Testis (tissue), 3 donors: ENCODE data around the gene SAMM50. TPM values are rescaled to one million over a fixed set of nuclear protein-coding genes. Genes with fewer than 3 reads are reported as not detected.

ENCODE experiments used
- DNase-seq: peaks from one replicate; pipeline ENCODE4 v3.0.0-alpha.2; 2019
- H3K27ac ChIP-seq, 2 donors: fragments of 200-600 bp; sonication (generic); one replicate each; pipeline ENCODE4 v1.5.1; 2019
- H3K27me3 ChIP-seq: fragments of 200-600 bp; sonication (generic); one replicate; pipeline ENCODE4 v1.5.1; 2019
- H3K36me3 ChIP-seq: fragments of 200-600 bp; sonication (generic); one replicate; pipeline ENCODE4 v1.5.1; 2017; ENCODE audit warnings: low read depth; ENCODE audit errors: missing control alignments
- H3K4me1 ChIP-seq: fragments of 200-600 bp; sonication (generic); one replicate; pipeline ENCODE4 v1.5.1; 2019
- H3K4me3 ChIP-seq, 2 donors: fragments of 200-600 bp; sonication (generic); one replicate each; pipeline ENCODE4 v1.5.1; 2017 to 2019
- H3K9me3 ChIP-seq: fragments of 200-600 bp; sonication (generic); one replicate; pipeline ENCODE4 v1.5.1; 2017
- POLR2A ChIP-seq: fragments of 450-650 bp; IDR thresholded peaks from one replicate; pipeline ENCODE4 v1.6.1; 2017; ENCODE audit warnings: antibody characterized with exemption, mild to moderate bottlenecking, moderate library complexity
- WGBS, 2 donors: methylation state at CpG; one replicate each; pipeline ENCODE4 v1.1.5; 2018; 5-methylcytosine and 5-hydroxymethylcytosine counted together
- intact Hi-C: fragments of 100-400 bp; cut with DNase I; formaldehyde crosslinking; loops from one replicate; pipeline ENCODE4 v1.15.1; 2023; ENCODE audit warnings: low total_unique reads
- polyA plus RNA-seq: library from polyadenylated mRNA; stranded (reverse); fragments of 350-450 nt; fragmentation: Illumina TruSeq; extraction: RNeasy Lipid Tissue Mini Kit (QIAGEN cat#74804); gene quantifications from one replicate; pipeline ENCODE4 v1.2.3, GENCODE V29; 2014; ENCODE audit warnings: low read depth, low replicate concordance; ENCODE audit not compliant: insufficient read depth
- total RNA-seq, 2 donors: library from RNA; depleted of rRNA; stranded (reverse); fragments of >200 nt; gene quantifications; one replicate each; pipeline ENCODE4 v1.2.3, GENCODE V29; 2016
- TF ChIP-seq, protein P1 (sequence below), 3 experiments: fragments of 450-650 bp in 2 of 3; fragments of 200-600 bp in 1 of 3; sonication (generic) in 1 of 3; IDR thresholded peaks; one replicate each; pipeline ENCODE4 v1.5.1; 2016 to 2019; ENCODE audit warnings: antibody characterized with exemption in 3 of 3, mild to moderate bottlenecking in 2 of 3, moderate library complexity in 1 of 3

Gene SAMM50
- total and polyA plus RNA-seq, 3 donors from 2014 or later: 41.5 to 71.1 (median 50.3) TPM

DNA sequence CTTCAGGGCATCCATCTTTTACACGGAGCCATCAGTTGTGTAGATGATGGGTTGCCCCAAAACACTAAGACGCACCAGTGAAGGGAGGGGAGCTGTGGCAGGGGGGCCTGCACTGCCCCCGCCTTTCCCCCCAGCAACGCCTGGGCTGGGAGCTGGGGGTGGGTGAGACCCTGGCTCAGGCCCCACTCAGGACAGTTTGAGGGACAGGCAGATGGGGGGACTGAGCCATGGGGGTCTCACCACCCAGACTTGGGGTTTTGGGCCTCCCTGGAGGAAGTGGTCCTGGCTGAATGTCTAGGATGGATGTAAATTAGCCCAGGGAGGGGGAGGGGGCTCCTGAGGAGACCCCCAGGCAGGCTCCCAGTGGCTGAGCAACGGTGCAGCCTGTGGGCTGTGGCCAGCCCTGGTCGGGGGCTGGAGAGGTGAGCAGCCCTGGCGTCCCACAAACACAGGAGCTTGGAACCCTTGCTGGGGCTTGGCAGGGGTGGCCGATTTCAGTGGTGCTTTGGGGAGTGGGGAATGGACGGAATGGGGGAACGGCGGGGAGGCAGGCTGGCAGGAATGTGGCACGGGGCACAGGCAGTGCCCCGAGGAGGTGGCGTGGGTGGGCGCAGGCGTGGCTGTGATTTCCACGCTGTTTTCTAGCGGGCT, 74.9 kb downstream of the SAMM50 start:
- intact Hi-C loops: no loop called here
- no peak for DNase-seq
- no peak for TF ChIP-seq POLR2A
- TF ChIP-seq, protein P1, sequence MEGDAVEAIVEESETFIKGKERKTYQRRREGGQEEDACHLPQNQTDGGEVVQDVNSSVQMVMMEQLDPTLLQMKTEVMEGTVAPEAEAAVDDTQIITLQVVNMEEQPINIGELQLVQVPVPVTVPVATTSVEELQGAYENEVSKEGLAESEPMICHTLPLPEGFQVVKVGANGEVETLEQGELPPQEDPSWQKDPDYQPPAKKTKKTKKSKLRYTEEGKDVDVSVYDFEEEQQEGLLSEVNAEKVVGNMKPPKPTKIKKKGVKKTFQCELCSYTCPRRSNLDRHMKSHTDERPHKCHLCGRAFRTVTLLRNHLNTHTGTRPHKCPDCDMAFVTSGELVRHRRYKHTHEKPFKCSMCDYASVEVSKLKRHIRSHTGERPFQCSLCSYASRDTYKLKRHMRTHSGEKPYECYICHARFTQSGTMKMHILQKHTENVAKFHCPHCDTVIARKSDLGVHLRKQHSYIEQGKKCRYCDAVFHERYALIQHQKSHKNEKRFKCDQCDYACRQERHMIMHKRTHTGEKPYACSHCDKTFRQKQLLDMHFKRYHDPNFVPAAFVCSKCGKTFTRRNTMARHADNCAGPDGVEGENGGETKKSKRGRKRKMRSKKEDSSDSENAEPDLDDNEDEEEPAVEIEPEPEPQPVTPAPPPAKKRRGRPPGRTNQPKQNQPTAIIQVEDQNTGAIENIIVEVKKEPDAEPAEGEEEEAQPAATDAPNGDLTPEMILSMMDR (IDR thresholded peaks at IDR 0.05): no peak
- Histone ChIP-seq H3K27me3 (no peaks in the 10 kb centered on the region), H3K4me1 (peaks cover 10% of the 10 kb centered on the region), H3K27ac (no peak overlapping the region), H3K9me3 (no peaks in the 10 kb centered on the region), H3K4me3 (no peak overlapping the region), H3K36me3 (no peaks in the 10 kb centered on the region)
- 92 to 93% methylated on average over 17 to 18 of the region's 18 CpGs for WGBS, 2 donors

DNA sequence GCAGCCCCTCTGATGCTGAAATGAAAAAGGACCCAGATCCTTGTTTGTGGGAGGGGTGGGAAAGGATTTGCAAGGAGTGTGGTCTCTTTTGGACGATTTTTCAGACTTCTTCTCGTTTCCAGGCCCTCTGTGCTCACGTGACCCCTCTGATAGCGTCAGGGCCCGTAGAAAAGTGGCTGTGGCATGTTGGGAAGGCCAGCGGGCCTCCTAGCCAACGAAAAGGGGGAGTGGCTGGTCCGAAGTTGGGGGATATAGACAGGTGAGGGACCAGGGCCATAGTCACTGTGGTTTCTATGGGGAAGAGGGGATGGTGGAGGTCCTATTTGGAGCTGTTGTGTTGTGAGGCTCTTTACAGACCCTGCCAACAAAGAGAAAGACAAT, 75.5 kb downstream of the SAMM50 start:
- Histone ChIP-seq H3K4me1 (peaks cover 9% of the 10 kb centered on the region), H3K9me3 (no peaks in the 10 kb centered on the region), H3K4me3 (no peak overlapping the region), H3K36me3 (no peaks in the 10 kb centered on the region), H3K27ac (no peak overlapping the region), H3K27me3 (no peaks in the 10 kb centered on the region)
- DNase-seq: no peak
- intact Hi-C loops: no loop called here
- WGBS, 2 donors: 77 to 87% methylated on average over 8 of the region's 8 CpGs
- TF ChIP-seq, protein P1 (IDR thresholded peaks at IDR 0.05): no peak
- no peak for TF ChIP-seq POLR2A

DNA sequence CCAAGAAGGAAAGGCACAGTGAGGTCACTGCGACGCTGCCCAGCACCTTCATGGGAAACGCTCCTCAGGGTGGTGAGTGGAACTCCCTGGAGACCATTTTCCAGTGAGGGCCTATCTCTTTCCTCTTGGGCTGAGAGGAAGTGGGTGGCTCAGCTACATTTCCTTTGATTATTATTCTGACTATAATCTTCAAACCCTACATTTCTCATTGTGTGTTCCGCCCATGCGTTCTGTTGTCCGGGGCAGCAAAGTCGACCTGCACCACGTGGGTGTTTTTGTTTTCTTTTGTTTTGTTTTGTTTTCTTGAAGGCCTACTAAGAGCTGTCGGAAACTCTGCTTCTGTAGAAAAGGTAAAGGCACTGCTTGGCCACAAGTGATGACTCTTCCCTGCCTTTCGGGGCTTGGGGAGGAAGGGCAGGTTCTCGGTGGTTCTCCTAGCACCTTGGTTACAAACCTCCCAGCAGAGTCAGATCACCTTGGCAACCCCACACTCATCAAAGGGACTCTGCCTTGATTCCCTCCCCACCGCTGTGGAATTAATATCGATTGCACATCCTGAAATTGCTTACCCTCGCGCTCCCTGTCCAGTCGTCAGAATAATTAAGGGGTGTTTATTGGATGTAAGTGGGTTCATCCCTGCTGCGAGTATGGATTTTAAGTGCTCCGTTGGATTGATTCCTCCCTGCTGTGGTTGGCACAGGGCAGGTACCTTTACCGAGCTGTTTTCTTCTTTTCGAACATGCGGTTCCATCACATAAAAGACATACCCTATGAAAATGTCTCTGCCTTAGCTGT, 76.1 kb downstream of the SAMM50 start:
- Histone ChIP-seq H3K27me3 (no peaks in the 10 kb centered on the region), H3K4me3 (no peak overlapping the region), H3K4me1 (peaks cover 2% of the 10 kb centered on the region), H3K36me3 (no peaks in the 10 kb centered on the region), H3K9me3 (no peaks in the 10 kb centered on the region), H3K27ac (no peak overlapping the region)
- no peak for DNase-seq
- TF ChIP-seq, protein P1 (IDR thresholded peaks at IDR 0.05): no peak
- TF ChIP-seq POLR2A: no peak
- intact Hi-C loops: no loop called here
- WGBS, 2 donors: 80 to 85% methylated on average over 18 to 21 of the region's 21 CpGs

DNA sequence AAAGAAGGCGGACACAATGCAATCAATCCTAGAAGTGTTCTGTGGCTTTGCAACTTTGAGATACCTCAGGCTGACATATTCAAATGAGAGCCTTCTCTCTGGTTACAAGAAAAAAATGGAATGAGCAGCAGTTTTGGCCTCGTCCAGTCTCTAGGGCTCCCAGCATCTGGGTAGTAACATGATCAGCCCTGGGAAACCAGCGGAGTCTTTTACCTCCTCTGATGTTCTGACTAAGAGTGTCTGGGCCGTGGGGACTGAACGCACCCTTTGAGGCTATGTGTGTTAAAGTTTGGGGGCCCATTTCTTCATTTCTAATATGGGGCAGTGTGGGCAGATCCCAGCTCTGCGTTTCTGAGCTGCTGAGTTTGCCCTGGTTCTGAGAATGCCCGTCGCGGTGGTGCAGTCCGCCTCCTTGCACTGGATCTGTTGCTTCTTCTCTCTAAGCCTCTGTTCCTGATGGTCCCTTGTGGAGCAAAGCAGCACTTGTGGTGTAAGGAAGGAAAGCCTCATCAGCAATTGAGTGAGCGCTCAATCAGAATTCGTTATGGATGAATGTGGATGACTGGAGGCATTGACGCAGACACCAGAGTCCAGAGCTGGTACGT, 77.0 kb downstream of the SAMM50 start:
- intact Hi-C loops: no loop called here
- H3K9me3 ChIP-seq: no peaks in the 10 kb centered on the region
- no peaks in the 10 kb centered on the region for H3K27me3 ChIP-seq
- DNase-seq: no peak
- 83 to 87% methylated on average over 14 of the region's 14 CpGs for WGBS, 2 donors
- H3K27ac ChIP-seq: no peak overlapping the region
- TF ChIP-seq, protein P1 (IDR thresholded peaks at IDR 0.05): no peak
- no peak for TF ChIP-seq POLR2A
- H3K4me3 ChIP-seq: no peak overlapping the region
- no peaks in the 10 kb centered on the region for H3K4me1 ChIP-seq
- no peaks in the 10 kb centered on the region for H3K36me3 ChIP-seq
